Thyroid gland (tissue), 4 donors: Measurements from ENCODE around the gene KREMEN1. TPM values are rescaled to one million over a fixed set of nuclear protein-coding genes. Genes with fewer than 3 reads are reported as not detected.

ENCODE experiments used
- DNase-seq, 2 donors: peaks; one replicate each; pipeline ENCODE4 v3.0.0-alpha.2; 2019
- H3K27ac ChIP-seq, 3 donors: fragments of 200-600 bp; sonication (generic); 1 replicate in 2 of 3; 2 replicates in 1 of 3; pipeline ENCODE4 v1.5.1; 2016 to 2019; ENCODE audit warnings: mild to moderate bottlenecking in 1 of 3, moderate library complexity in 1 of 3
- H3K27me3 ChIP-seq: fragments of 200-600 bp; sonication (generic); one replicate; pipeline ENCODE4 v1.5.1; 2019
- H3K36me3 ChIP-seq, 2 donors: fragments of 200-600 bp; sonication (generic); one replicate each; pipeline ENCODE4 v1.5.1; 2016 to 2019
- H3K4me1 ChIP-seq, 2 donors: fragments of 200-600 bp; sonication (generic); one replicate each; pipeline ENCODE4 v1.5.1; 2017 to 2019
- H3K4me3 ChIP-seq, 3 donors: fragments of 200-600 bp; sonication (generic); replicated peaks in 1 of 3; 1 replicate in 2 of 3; 2 replicates in 1 of 3; pipeline ENCODE4 v1.5.1; 2016; ENCODE audit warnings: mild to moderate bottlenecking in 1 of 3
- H3K9me3 ChIP-seq: fragments of 200-600 bp; sonication (generic); one replicate; pipeline ENCODE4 v1.5.1; 2017
- POLR2A ChIP-seq, 2 donors: fragments of 450-650 bp; IDR thresholded peaks; one replicate each; pipeline ENCODE4 v1.6.1; 2017; ENCODE audit warnings: antibody characterized with exemption in 2 of 2, mild to moderate bottlenecking in 2 of 2, moderate library complexity in 1 of 2
- WGBS, 2 donors: methylation state at CpG; one replicate each; pipeline ENCODE4 v1.1.5; 2017; 5-methylcytosine and 5-hydroxymethylcytosine counted together
- intact Hi-C: fragments of 100-400 bp; cut with DNase I; formaldehyde crosslinking; loops from one replicate; pipeline ENCODE4 v1.15.1; 2023
- total RNA-seq, 4 donors: library from RNA; depleted of rRNA; stranded (reverse); fragments of >200 nt; gene quantifications; one replicate each; pipeline ENCODE4 v1.2.3, GENCODE V29; 2016
- TF ChIP-seq, protein P1 (sequence below), 6 experiments: fragments of 200-600 bp in 3 of 6; fragments of 450-650 bp in 3 of 6; sonication (generic) in 3 of 6; IDR thresholded peaks; one replicate each; pipeline ENCODE4 v1.5.1; 2016 to 2019; ENCODE audit warnings: antibody characterized with exemption in 6 of 6, mild to moderate bottlenecking in 2 of 6, inconsistent platforms in 1 of 6, moderate library complexity in 1 of 6

The KREMEN1 gene
- total RNA-seq, 4 donors from 2014 or later = 18.1 to 27.1 (median 25.6) TPM

DNA sequence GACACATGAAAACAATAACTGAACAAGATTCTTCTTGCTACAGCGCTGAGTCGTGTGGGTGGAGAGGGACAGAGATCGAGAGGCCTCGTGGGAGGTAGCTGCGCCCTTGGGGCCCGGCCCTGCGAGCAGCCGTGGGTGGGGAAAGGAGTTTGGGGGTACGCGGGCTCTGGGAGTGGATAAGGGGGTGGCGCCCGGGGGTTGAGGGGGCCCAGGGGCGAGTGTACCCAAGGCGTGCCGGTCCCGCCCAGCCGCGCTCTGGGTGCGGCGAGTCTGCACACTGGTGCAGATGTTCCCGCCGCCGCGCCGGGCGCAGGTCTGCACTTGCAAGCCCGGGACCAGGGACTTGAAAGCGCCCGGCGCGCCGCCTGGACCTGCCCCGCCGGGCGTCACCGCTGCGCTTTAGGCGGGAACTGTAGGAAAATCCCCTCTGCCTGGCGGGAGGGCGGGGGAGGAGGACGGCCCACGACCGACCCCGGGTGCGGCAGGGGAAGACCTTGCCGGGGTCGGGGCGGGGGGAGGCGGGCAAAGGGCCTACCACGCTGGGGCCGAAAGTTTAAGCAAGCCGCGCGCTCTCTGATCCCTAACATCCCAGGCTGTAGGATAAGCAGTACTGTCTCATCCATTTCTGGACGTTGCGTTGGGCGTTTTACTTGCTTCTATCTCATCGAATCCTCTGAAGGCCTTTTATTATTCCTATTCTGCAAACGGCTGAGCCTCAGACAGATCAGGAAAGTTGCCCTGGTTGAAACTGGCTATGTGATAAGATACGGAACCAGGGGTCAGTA lies 1.4 kb upstream of the KREMEN1 start:
- WGBS, 2 donors = 12 to 17% methylated on average over 14 to 31 of the region's 60 CpGs
- intact Hi-C loops = loop anchor here (10.0 kb wide), 1 partner anchor 83 kb away; no protein-coding TSS in a partner anchor
- H3K9me3 ChIP-seq = no peaks in the 10 kb centered on the region
- H3K4me1 ChIP-seq = peaks cover 15 to 27% of the 10 kb centered on the region in 2 donors
- peak overlapping the region; percentile 2 to 20 (median 17) for H3K4me3 ChIP-seq
- H3K27ac ChIP-seq = no peak overlapping the region
- TF ChIP-seq POLR2A (IDR thresholded peaks at IDR 0.05) = no peak
- TF ChIP-seq, protein P1, sequence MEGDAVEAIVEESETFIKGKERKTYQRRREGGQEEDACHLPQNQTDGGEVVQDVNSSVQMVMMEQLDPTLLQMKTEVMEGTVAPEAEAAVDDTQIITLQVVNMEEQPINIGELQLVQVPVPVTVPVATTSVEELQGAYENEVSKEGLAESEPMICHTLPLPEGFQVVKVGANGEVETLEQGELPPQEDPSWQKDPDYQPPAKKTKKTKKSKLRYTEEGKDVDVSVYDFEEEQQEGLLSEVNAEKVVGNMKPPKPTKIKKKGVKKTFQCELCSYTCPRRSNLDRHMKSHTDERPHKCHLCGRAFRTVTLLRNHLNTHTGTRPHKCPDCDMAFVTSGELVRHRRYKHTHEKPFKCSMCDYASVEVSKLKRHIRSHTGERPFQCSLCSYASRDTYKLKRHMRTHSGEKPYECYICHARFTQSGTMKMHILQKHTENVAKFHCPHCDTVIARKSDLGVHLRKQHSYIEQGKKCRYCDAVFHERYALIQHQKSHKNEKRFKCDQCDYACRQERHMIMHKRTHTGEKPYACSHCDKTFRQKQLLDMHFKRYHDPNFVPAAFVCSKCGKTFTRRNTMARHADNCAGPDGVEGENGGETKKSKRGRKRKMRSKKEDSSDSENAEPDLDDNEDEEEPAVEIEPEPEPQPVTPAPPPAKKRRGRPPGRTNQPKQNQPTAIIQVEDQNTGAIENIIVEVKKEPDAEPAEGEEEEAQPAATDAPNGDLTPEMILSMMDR (IDR thresholded peaks at IDR 0.05) = no peak
- H3K36me3 ChIP-seq = no peaks in the 10 kb centered on the region
- DNase-seq = peak; percentile 56 to 60
- no peaks in the 10 kb centered on the region for H3K27me3 ChIP-seq

DNA sequence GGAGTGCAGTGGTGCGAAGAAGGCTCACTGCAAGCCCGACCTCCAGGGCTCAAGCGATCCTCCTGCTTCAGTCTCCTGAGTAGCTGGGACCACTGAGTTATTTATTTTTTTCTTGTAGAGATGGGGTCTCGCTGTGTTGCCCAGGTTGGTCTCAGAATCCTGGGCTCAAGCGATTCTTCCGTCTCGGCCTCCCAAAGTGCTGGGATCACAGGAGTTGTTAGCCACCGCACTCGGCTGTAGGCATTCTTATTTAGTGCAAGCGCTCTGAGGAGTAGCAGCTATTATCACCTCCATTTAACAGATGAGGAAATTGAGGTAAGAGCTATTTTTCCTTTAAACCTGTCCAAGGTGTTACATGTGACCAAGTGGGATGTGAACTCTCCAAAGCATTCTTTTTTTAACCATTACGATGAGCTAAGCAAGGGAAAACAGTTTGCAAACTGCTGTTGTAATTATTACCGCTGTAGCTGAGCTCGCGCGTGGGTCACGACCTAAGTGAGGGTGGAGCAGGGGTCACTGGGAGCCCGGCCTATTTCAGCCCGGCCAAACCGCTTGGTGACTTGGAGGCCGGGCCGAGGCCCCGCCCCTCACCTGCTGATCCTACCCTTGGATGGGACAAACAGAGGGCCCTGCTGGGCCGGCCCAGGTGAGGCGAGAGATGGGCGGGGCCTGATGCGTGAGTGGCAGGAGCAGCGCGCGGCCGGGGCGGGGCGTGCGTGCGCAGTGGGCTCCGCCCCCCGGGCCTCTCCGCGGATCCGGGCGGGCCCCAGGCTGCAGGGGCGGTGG lies 449 bp upstream of the KREMEN1 start:
- peaks cover 16 to 27% of the 10 kb centered on the region in 2 donors for H3K4me1 ChIP-seq
- intact Hi-C loops = loop anchor here (10.0 kb wide), 1 partner anchor 82 kb away; no protein-coding TSS in a partner anchor
- peak; percentile 98 to 99 for DNase-seq
- H3K27me3 ChIP-seq = no peaks in the 10 kb centered on the region
- TF ChIP-seq POLR2A (IDR thresholded peaks at IDR 0.05) = no peak
- TF ChIP-seq, protein P1 (IDR thresholded peaks at IDR 0.05) = no peak
- no peaks in the 10 kb centered on the region for H3K36me3 ChIP-seq
- WGBS, 2 donors = 33 to 45% methylated on average over 22 to 31 of the region's 41 CpGs
- no peak overlapping the region for H3K27ac ChIP-seq
- peak overlapping the region in 1 of 3 donors; percentile 24 for H3K4me3 ChIP-seq
- H3K9me3 ChIP-seq = no peaks in the 10 kb centered on the region

DNA sequence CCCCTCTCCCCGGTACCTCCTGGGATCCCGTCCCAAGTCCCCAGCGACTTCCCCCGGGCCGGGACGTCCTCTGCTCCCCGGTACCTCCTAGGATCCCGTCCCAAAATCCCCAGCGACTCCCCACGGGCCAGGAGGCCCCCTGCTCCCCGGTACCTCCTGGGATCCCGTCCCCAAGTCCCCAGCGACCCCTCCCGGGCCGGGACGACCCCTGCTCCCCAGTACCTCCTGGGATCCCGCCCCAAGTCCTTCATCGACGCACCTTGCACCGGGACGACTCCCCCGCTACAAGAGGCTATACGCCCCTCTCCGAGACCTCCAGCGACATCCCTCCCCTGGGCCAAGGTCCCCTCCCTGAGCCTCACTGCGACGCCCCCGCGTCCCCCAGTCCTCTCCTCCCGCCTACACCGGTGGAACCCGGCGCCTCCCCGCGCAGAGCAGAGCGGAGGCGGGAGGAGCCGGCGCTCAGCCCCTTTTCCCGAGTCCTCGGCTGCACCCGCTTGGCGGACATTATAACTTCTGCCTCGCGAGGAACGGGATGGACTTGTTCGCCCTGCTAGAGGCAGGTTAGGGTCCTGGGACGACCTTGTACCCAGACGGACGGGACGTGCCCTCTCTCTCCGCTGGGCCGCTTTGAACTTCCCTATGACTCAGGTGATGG lies 912 bp downstream of the KREMEN1 start:
- intact Hi-C loops = loop anchor here (10.0 kb wide), 1 partner anchor 81 kb away; no protein-coding TSS in a partner anchor
- H3K4me1 ChIP-seq = peaks cover 27 to 38% of the 10 kb centered on the region in 2 donors
- DNase-seq = peak; percentile 58 to 69
- H3K27ac ChIP-seq = peak overlapping the region; percentile 47 to 74 (median 50)
- H3K27me3 ChIP-seq = no peaks in the 10 kb centered on the region
- no peaks in the 10 kb centered on the region for H3K9me3 ChIP-seq
- no peaks in the 10 kb centered on the region for H3K36me3 ChIP-seq
- peak in 1 of 2 donors; percentile 33 for TF ChIP-seq POLR2A (IDR thresholded peaks at IDR 0.05)
- TF ChIP-seq, protein P1 (IDR thresholded peaks at IDR 0.05) = no peak
- peak overlapping the region; percentile 72 to 83 (median 81) for H3K4me3 ChIP-seq
- WGBS, 2 donors = 3 to 4% methylated on average over 12 to 43 of the region's 53 CpGs

DNA sequence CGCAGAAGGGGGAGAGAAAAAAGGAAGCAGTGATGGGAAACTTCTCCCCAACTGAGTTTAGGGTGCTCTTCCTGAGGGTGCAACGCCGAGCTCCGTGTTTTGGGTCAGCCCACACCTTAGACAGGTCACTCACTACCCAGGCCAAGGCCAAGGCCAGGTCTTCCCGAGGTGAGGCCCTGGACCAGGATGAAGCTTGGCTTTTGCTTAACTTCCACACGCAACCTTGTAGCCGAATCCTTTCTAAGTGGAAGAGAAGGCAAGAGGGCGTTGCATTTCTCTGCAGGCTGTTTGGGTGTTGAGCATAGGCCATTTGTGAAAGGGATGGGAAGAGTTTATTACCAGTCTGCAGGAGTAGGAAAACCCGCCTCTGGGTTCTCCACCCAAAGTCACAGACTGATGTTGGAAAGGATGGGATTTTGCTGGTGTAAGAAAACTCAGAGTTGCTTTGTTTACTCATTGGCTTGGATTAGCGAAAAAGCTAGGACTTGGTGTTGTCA lies 1.5 kb downstream of the KREMEN1 start:
- Histone ChIP-seq H3K4me1 (peaks cover 31 to 44% of the 10 kb centered on the region in 2 donors), H3K27ac (peak overlapping the region; percentile 47 to 74 (median 50)), H3K36me3 (no peaks in the 10 kb centered on the region), H3K9me3 (no peaks in the 10 kb centered on the region), H3K4me3 (peak overlapping the region in 2 of 3 donors; percentile 81 to 83), H3K27me3 (no peaks in the 10 kb centered on the region)
- TF ChIP-seq, protein P1 (IDR thresholded peaks at IDR 0.05) = no peak
- TF ChIP-seq POLR2A (IDR thresholded peaks at IDR 0.05) = no peak
- intact Hi-C loops = loop anchor here (10.0 kb wide), 1 partner anchor 80 kb away; no protein-coding TSS in a partner anchor
- 63 to 64% methylated on average over 10 of the region's 10 CpGs for WGBS, 2 donors
- no peak for DNase-seq
